Measurements from ENCODE around the gene FUT1. TPM values are rescaled to one million over a fixed set of nuclear protein-coding genes. Genes with fewer than 3 reads are reported as not detected.

The FUT1 gene
- total RNA-seq, 2 experiments from 2014 or later: 0.03 TPM; not detected in 1

DNA sequence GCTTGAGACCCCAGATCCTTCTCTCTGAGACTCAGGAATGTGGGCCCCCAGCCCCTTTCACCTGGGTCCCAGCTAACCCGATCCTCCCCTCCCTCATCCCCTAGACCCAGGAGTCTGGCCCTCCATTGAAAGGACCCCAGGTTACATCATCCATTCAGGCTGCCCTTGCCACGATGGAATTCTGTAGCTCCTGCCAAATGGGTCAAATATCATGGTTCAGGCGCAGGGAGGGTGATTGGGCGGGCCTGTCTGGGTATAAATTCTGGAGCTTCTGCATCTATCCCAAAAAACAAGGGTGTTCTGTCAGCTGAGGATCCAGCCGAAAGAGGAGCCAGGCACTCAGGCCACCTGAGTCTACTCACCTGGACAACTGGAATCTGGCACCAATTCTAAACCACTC is 3.3 kb upstream of the FUT1 start:
- POLR2A ChIA-PET: no interaction called here

DNA sequence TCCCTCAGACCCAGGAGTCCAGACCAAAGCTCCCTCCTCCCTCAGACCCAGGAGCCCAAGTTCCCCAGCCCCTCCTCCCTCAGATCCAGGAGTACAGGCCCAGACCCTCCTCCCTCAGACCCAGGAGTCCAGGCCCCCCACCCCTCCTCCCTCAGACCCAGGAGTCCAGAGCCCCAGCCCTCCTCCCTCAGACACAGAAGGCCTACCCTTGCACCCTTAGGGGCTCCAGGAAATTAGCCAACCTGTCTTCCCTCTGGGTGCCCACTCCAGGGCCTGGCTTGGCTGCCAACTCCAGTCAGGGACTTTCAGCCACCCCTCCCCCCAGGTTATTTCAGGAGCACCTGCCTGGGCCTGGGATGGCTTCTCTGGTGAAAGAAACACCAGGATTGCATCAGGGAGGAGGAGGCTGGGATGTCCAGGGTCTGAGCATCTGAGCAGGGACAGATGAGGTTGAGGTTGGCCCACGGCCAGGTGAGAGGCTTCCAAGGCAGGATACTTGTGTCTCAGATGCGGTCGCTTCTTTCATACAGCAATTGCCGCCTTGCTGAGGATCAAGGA is 2.7 kb upstream of the FUT1 start, which contains the start of gene FGF21:
Gene FGF21, plus strand, starts transcription at position 441 of the 558 bp plus-strand sequence. CDS start 713 bp downstream, outside the sequence.
- Histone ChIP-seq H3K27ac (ENCODE audit: low read depth, low read length, poor library complexity, severe bottlenecking) (no peak within 1 kb of the TSS), H4K20me1 (ENCODE audit: insufficient read depth, low read length) (no peaks in the 10 kb centered on the region), H3K9me3 (ENCODE audit: low read length) (no peaks in the 10 kb centered on the region), H2AFZ (ENCODE audit: low read length) (no peak within 1 kb of the TSS), H3K79me2 (ENCODE audit: insufficient read depth, low read depth, low read length) (no peaks in the 10 kb centered on the region), H3K9me2 (ENCODE audit: insufficient read depth, low read length) (no peaks in the 10 kb centered on the region), H3K4me3 (ENCODE audit: low read depth, low read length, poor library complexity, severe bottlenecking) (no peak within 1 kb of the TSS), H3K36me3 (ENCODE audit: insufficient read depth, low read length) (no peaks in the 10 kb centered on the region), H3K4me2 (ENCODE audit: low read length) (no peak within 1 kb of the TSS), H3K4me1 (ENCODE audit: insufficient read depth, low read length, poor library complexity, severe bottlenecking) (peaks cover 15% of the 10 kb centered on the region)
- BruUV-seq (replicated peaks): no TSS peak
- DNase-seq (ENCODE audit: low spot score): no peak
- CTCF ChIA-PET (ENCODE audit: unreplicated experiment): no interaction called here
- intact Hi-C loops (cut with micrococcal nuclease; ENCODE audit: unreplicated experiment): no loop called here
- TF ChIP-seq, protein P1, sequence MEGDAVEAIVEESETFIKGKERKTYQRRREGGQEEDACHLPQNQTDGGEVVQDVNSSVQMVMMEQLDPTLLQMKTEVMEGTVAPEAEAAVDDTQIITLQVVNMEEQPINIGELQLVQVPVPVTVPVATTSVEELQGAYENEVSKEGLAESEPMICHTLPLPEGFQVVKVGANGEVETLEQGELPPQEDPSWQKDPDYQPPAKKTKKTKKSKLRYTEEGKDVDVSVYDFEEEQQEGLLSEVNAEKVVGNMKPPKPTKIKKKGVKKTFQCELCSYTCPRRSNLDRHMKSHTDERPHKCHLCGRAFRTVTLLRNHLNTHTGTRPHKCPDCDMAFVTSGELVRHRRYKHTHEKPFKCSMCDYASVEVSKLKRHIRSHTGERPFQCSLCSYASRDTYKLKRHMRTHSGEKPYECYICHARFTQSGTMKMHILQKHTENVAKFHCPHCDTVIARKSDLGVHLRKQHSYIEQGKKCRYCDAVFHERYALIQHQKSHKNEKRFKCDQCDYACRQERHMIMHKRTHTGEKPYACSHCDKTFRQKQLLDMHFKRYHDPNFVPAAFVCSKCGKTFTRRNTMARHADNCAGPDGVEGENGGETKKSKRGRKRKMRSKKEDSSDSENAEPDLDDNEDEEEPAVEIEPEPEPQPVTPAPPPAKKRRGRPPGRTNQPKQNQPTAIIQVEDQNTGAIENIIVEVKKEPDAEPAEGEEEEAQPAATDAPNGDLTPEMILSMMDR (conservative IDR thresholded peaks at IDR 0.05; ENCODE audit: low read length): no peak
- TF ChIP-seq EZH2phosphoT487 (IDR thresholded peaks at IDR 0.05; ENCODE audit: borderline replicate concordance, low read depth, low read length): no peak
- POLR2A ChIA-PET: no interaction called here

More for the DNA sequence above, 3.3 kb upstream of the FUT1 start:
- CTCF ChIA-PET (ENCODE audit: unreplicated experiment): no interaction called here
- Histone ChIP-seq H3K27ac (ENCODE audit: low read depth, low read length, poor library complexity, severe bottlenecking) (no peak overlapping the region), H3K4me3 (ENCODE audit: low read depth, low read length, poor library complexity, severe bottlenecking) (no peak overlapping the region), H2AFZ (ENCODE audit: low read length) (no peak overlapping the region), H3K9me2 (ENCODE audit: insufficient read depth, low read length) (no peaks in the 10 kb centered on the region), H3K79me2 (ENCODE audit: insufficient read depth, low read depth, low read length) (no peaks in the 10 kb centered on the region), H4K20me1 (ENCODE audit: insufficient read depth, low read length) (no peaks in the 10 kb centered on the region), H3K9me3 (ENCODE audit: low read length) (no peaks in the 10 kb centered on the region), H3K4me2 (ENCODE audit: low read length) (no peak overlapping the region), H3K36me3 (ENCODE audit: insufficient read depth, low read length) (no peaks in the 10 kb centered on the region), H3K4me1 (ENCODE audit: insufficient read depth, low read length, poor library complexity, severe bottlenecking) (peaks cover 19% of the 10 kb centered on the region)
- TF ChIP-seq, protein P1 (conservative IDR thresholded peaks at IDR 0.05; ENCODE audit: low read length): no peak
- no peak for TF ChIP-seq EZH2phosphoT487 (IDR thresholded peaks at IDR 0.05; ENCODE audit: borderline replicate concordance, low read depth, low read length)
- intact Hi-C loops (cut with micrococcal nuclease; ENCODE audit: unreplicated experiment): no loop called here
- no TSS peak for BruUV-seq (replicated peaks)
- no peak for DNase-seq (ENCODE audit: low spot score)

DNA sequence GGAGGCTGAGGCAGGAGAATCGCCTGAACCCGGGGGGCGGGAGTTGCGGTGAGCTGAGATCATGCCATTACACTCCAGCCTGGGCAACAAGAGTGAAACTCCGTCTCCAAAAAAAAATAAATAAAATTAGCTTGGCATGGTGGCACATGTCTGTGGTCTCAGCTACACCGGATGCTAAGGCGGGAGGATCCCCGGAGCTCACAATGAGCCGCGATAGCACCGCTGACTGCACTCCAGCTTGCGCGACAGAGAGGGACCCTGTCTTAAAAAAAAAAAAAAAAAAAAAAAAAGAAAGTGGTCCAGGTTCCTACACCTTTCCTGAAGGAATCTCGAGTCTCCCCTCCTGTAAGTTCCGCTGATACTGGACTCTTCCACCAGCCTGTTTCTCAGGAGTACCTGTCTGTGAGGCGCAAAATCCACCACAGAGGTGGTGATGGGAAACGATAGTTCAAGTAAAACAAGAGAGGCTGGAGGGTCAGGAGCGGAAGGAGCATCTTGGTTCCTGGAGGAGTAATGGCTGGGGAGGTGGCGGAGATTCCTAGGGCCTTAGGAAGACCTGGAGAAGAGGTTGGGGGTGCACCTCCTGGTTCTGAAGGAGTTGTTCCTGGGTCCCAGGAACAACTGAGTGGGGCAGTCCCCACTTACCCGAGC is 471 bp downstream of the FUT1 start:
- no peaks in the 10 kb centered on the region for H3K9me3 ChIP-seq (ENCODE audit: low read length)
- ChIA-PET CTCF (ENCODE audit: unreplicated experiment) (no interaction called here), POLR2A (no interaction called here)
- TF ChIP-seq EZH2phosphoT487 (IDR thresholded peaks at IDR 0.05; ENCODE audit: borderline replicate concordance, low read depth, low read length): no peak
- TF ChIP-seq, protein P1 (conservative IDR thresholded peaks at IDR 0.05; ENCODE audit: low read length): no peak
- no TSS peak for BruUV-seq (replicated peaks)
- peak overlapping the region; percentile 27; the same call in 1 of the 2 replicates for H2AFZ ChIP-seq (ENCODE audit: low read length)
- H3K79me2 ChIP-seq (ENCODE audit: insufficient read depth, low read depth, low read length): no peaks in the 10 kb centered on the region
- no peaks in the 10 kb centered on the region for H3K9me2 ChIP-seq (ENCODE audit: insufficient read depth, low read length)
- DNase-seq (ENCODE audit: low spot score): no peak
- H3K4me3 ChIP-seq (ENCODE audit: low read depth, low read length, poor library complexity, severe bottlenecking): peak overlapping the region; percentile 56
- H3K36me3 ChIP-seq (ENCODE audit: insufficient read depth, low read length): no peaks in the 10 kb centered on the region
- H3K4me1 ChIP-seq (ENCODE audit: insufficient read depth, low read length, poor library complexity, severe bottlenecking): peaks cover 15% of the 10 kb centered on the region
- intact Hi-C loops (cut with micrococcal nuclease; ENCODE audit: unreplicated experiment): no loop called here
- peak overlapping the region; percentile 54 for H3K4me2 ChIP-seq (ENCODE audit: low read length)
- no peaks in the 10 kb centered on the region for H4K20me1 ChIP-seq (ENCODE audit: insufficient read depth, low read length)
- no peak overlapping the region for H3K27ac ChIP-seq (ENCODE audit: low read depth, low read length, poor library complexity, severe bottlenecking)
